ENCODE results near the gene ERVV-1.
"Not testable (repeated sequence)": the region's sequence is repeated elsewhere in the genome, so short reads cannot be mapped to it uniquely, and the experiment has no call there.

The ERVV-1 gene, protein sequence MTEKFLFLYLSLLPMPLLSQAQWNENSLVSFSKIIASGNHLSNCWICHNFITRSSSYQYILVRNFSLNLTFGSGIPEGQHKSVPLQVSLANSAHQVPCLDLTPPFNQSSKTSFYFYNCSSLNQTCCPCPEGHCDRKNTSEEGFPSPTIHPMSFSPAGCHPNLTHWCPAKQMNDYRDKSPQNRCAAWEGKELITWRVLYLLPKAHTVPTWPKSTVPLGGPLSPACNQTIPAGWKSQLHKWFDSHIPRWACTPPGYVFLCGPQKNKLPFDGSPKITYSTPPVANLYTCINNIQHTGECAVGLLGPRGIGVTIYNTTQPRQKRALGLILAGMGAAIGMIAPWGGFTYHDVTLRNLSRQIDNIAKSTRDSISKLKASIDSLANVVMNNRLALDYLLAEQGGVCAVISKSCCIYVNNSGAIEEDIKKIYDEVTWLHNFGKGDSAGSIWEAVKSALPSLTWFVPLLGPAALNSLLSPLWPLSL

DNA sequence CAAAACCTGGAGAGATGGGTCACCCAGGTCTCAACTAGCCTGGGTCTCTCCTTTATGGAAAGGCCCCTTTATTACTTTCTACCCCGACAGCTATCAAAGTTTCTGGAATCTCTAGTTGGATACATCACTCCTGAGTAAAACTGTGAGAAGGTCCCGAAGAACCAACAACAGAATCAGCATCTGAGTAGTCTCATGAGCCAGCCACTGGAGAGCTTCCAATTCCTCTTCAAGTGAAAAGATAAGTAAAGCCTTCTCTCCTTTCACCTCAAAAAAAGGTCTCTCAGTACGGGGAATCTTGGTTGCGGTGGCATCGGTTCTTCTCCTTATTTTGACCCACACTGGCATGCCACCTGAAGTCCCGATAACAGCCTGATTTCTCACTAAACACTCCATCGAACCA lies at the start of gene ERVV-1:
Gene ERVV-1 (plus strand): TSS at position 301 of the 400 bp plus-strand sequence. CDS start 170 bp downstream, outside the sequence.
- H3K27ac ChIP-seq: no peak within 1 kb of the TSS
- H3K4me3 ChIP-seq: no peak within 1 kb of the TSS

- Histone ChIP-seq H3K4me3 (no peak overlapping the region), H3K27ac (no peak overlapping the region)
Observed at GRCh38 chr19:52967772-52968171, 45.9 kb upstream of the ERVV-1 start.

- H3K27ac ChIP-seq: no peak overlapping the region
- no peak overlapping the region for H3K4me3 ChIP-seq
Observed at GRCh38 chr19:52981329-52981728, 32.4 kb upstream of the ERVV-1 start.

GRCh38 chr19:52983167-52983566 lies 30.6 kb upstream of the ERVV-1 start:
- not testable (repeated sequence) for H3K4me3 ChIP-seq, H3K27ac ChIP-seq

DNA sequence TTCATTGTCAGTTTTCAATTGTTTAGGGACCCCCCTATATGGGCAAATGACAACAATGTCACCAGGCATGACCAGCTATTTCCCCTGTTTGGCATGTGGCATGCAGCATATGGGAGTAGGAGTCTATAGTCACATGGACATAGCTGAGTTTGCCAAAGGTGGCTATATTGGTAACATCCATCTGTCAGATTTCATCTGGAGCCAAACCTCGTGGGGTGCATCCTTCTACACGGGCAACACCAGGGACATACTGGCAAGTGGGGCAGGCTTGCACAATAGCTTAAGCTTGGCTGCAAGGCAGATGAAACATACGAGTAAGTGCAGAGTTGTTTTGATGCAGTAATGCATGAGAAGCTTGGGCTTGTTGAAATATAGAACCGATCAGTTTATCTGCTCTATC lies 26.5 kb upstream of the ERVV-1 start:
- Histone ChIP-seq H3K4me3 (no peak overlapping the region), H3K27ac (no peak overlapping the region)

GRCh38 chr19:52988506-52988905 lies 25.2 kb upstream of the ERVV-1 start:
- Histone ChIP-seq H3K4me3 (no peak overlapping the region), H3K27ac (no peak overlapping the region)

DNA sequence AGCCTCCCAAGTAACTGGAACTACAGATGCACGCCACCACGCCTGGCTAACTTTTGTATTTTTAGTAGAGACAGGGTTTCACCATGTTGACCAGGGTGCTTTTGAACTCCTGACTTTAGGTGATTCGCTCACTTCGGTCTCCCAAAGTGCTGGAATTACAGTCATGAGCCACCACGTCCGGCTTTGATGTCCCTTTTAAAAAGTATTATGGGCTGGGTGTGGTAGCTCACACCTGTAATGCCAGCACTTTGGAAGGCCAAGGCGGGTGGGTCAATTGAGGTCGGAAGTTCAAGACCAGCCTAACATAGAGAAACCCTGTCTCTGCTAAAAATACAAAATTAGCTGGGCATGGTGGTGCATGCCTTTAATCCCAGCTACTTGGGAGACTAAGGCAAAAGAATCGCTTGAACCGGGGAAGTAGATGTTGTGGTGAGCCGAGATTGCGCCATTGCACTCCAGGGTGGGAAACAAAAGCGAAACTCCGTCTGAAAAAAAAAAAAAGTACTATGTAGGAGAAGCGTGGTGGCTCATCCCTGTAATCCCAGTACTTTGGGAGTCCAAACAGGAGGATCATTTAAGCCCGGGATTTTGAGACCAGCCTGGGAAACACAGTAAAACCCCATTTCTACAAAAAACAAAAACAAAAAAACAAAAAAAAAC lies 22.8 kb upstream of the ERVV-1 start:
- Histone ChIP-seq H3K27ac (no peak overlapping the region), H3K4me3 (no peak overlapping the region)

- Histone ChIP-seq H3K4me3 (no peak overlapping the region), H3K27ac (no peak overlapping the region)
Observed at GRCh38 chr19:52991484-52991883, 22.2 kb upstream of the ERVV-1 start.

GRCh38 chr19:52992109-52993004 lies 21.4 kb upstream of the ERVV-1 start:
- Histone ChIP-seq H3K4me3 (peak overlapping the region; percentile 26 to 50 (median 31)), H3K27ac (peak overlapping the region in 11 of 21 experiments; percentile 5 to 74 (median 24))

DNA sequence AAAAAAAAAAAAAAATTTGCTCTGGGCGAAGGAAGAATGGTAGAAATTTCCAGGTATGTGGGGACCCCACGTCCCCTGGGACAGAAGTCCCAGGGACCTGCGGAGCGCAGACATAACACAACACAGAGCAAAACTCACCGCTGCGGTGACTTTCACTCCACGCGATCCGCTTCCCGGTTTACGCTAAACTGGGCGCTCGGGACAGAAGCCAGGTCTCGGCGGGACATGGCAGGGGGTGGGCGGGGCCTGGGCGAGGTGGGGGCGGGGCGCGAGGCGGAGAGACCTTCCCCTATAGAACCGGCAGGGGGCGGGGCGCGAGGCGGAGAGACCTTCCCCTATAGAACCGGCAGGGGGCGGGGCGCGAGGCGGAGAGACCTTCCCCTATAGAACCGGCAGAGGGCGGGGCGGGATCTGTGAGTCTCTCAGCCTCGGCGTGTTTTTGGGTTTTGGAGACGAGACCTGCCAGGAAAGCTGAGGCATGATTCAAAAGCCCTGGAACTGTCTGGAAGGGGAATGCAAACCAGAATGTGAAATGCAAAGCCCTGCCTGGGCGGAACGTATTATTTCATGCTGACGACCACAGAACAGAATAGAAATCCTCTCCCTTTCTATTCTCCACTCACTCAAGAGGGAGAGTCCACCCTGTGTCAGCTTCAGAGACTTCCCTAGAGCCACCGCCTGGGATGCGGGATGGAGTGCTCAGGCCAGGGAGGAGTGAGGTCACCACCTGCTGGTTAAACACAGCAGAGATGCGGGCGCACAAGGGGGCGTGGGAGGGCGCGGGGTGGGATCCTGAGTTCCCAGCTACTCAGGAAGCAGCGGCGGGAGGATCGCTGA lies 20.2 kb upstream of the ERVV-1 start:
- Histone ChIP-seq H3K27ac (peak overlapping the region in 9 of 21 experiments; percentile 10 to 74 (median 50)), H3K4me3 (peak overlapping the region; percentile 26 to 50 (median 31))

GRCh38 chr19:52995711-52996110 lies 18.0 kb upstream of the ERVV-1 start:
- H3K4me3 ChIP-seq: no peak overlapping the region
- no peak overlapping the region for H3K27ac ChIP-seq

GRCh38 chr19:52997975-52998374 lies 15.7 kb upstream of the ERVV-1 start:
- Histone ChIP-seq H3K27ac (no peak overlapping the region), H3K4me3 (no peak overlapping the region)

GRCh38 chr19:53002479-53002878 lies 11.2 kb upstream of the ERVV-1 start:
- Histone ChIP-seq H3K4me3 (no peak overlapping the region), H3K27ac (no peak overlapping the region)

DNA sequence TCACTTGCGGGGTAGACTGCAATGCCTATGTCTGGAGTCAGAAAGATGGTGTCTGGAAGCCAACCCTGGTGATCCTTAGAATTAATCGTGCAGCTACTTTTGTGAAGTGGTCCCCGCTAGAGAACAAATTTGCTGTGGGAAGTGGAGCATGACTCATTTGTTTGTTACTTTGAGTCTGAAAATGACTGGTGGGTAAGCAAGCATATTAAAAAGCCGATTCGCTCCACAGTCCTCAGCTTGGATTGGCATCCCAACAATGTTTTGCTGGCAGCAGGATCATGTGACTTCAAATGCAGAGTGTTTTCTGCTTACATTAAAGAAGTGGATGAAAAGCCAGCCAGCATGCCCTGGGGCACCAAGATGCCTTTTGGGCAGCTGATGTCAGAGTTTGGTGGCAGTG lies 9.5 kb upstream of the ERVV-1 start:
- Histone ChIP-seq H3K4me3 (no peak overlapping the region), H3K27ac (no peak overlapping the region)

GRCh38 chr19:53007200-53007599 lies 6.5 kb upstream of the ERVV-1 start:
- no peak overlapping the region for H3K27ac ChIP-seq
- no peak overlapping the region for H3K4me3 ChIP-seq

DNA sequence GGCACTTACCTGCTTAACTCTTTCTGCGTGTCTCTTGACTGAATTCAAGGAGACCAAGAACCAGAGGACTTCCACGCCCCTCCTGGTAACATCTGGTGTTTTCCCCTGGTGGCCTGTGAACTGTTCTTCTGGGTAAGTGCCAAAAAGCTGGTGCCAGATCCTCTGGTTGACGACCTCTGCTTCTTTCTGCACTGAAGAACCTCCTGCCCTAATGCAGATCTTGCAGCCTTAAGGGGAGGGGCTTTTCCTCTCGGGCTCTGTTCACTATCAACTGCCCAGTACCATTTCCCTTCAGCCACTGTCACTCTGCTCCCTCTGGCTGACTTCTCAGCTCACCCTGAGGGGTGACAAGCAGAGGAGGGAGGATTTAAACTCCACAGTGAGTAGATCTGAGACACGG lies 6.1 kb upstream of the ERVV-1 start:
- H3K27ac ChIP-seq: no peak overlapping the region
- H3K4me3 ChIP-seq: no peak overlapping the region

- Histone ChIP-seq H3K4me3 (no peak overlapping the region), H3K27ac (no peak overlapping the region)
Observed at GRCh38 chr19:53008061-53008778, 5.5 kb upstream of the ERVV-1 start.

- H3K4me3 ChIP-seq: no peak overlapping the region
- H3K27ac ChIP-seq: no peak overlapping the region
Observed at GRCh38 chr19:53010494-53010893, 3.2 kb upstream of the ERVV-1 start.

GRCh38 chr19:53012006-53012405 lies 1.7 kb upstream of the ERVV-1 start:
- H3K4me3 ChIP-seq: no peak overlapping the region
- no peak overlapping the region for H3K27ac ChIP-seq
